CD4-positive, alpha-beta T cell treated with Interleukin-6 for 4 hours (primary cell): ENCODE results near the gene AGBL4.

Experiments
- DNase-seq: peaks from one replicate; pipeline ENCODE4 v3.0.0-alpha.2; 2020; ENCODE audit warnings: mixed read lengths

AGBL4 gene

DNA sequence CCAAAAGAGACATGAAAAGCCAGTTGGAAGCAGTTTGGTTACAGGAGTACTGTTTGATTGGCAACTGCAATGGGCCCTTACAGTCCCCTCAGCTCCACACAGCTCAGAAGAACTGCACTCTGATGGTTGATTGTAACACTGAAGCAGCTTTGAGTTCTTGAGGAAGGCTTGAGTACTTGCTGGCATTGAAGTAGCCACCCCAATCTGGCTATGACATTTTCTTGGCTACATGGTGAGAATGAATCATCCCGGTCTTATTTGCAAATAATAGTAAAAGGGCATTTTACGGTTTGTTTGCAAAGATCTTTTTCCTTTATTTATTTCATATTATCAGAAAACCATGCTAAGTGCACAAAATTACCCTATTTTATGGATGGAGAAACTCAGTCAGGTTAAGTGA, 1087.3 kb downstream of the AGBL4 start:
- no peak for DNase-seq

- no peak for DNase-seq
Observed at GRCh38 chr1:48932366-48932765, 1091.4 kb downstream of the AGBL4 start.

GRCh38 chr1:48931506-48932192, 1092.1 kb downstream of the AGBL4 start:
- no peak for DNase-seq

GRCh38 chr1:48930011-48930410, 1093.7 kb downstream of the AGBL4 start:
- DNase-seq = no peak

GRCh38 chr1:48924099-48924498, 1099.7 kb downstream of the AGBL4 start:
- no peak for DNase-seq

GRCh38 chr1:48923116-48923515, 1100.6 kb downstream of the AGBL4 start:
- DNase-seq = no peak

DNA sequence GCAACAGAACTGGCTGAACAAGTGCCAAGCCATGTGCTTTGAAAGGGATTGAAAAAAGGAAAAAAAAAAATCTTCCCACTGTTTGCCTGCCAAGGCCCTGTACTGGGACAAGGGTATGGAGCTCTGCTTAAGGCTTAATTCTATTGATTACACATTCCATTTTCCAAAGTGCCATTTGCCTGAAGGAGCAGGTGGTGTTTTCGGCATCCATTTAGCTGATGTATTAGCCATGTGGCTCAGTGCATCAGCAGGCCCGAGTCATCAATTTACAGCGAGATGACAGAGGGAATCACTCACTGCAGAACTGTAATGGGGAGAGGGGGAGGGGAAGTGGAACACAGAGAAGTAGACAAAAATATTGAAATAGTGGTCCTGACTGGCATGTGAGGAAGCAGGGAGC, 1102.9 kb downstream of the AGBL4 start:
- no peak for DNase-seq

DNA sequence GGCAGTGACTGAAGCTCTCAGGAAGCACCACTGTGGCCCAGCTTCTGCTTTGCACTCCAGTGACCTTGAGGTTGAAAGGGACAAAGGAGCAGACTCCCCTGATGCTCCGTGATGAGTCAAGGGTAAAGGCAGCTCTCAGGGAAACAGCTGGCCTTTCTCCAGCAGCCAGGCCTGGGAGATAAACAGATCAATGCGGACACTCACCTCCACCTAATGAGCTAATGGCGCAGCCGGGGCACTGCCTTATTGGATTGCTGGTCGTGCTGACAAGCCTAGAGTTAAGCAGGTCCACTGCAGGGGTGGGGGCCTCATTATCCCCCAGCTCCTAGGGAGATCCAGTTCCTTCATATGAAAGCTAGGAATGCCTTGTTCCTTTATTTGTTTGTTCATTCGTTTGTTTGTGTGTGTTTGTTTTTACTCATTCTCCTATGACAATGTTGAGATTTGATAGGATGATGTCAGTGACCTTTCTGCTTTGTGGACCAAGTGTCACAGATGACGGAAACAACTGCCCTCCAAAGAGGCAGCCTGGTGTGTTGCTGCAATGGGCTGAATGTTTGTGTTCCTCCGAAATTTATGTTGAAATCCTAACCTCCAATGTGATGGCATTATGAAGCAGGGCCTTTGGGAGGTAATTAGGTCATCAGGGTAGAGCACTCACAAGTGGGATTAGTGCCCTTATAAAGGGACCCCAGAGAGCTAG, 1105.7 kb downstream of the AGBL4 start:
- DNase-seq = no peak

- no peak for DNase-seq
Observed at GRCh38 chr1:48917070-48917454, 1106.7 kb downstream of the AGBL4 start.

GRCh38 chr1:48916130-48917069, 1107.4 kb downstream of the AGBL4 start:
- no peak for DNase-seq

GRCh38 chr1:48908606-48909005, 1115.1 kb downstream of the AGBL4 start:
- DNase-seq = no peak

- no peak for DNase-seq
Observed at GRCh38 chr1:48906729-48907128, 1117.0 kb downstream of the AGBL4 start.

- no peak for DNase-seq
Observed at GRCh38 chr1:48906164-48906563, 1117.6 kb downstream of the AGBL4 start.

GRCh38 chr1:48903291-48903690, 1120.5 kb downstream of the AGBL4 start:
- no peak for DNase-seq

DNA sequence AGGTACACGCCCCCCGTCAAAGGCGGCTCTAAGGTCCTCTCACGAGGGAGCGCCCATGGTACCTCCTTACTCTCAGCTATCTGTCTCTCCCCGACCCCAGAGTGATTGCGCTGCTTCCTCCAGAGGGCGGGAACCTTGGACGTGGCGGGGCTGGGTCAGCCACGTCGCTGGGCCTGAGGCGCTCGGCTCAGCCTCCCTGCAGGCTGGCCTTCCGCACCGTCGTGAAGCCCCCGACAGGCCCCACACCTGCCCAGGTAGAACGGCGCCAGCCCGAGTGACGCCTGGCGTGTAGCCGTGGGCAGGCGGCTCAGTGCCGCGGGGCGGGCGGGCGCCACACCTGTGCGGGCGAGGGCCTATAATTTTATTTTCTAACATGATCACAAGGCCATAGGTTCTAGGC, 1124.9 kb downstream of the AGBL4 start:
- DNase-seq = no peak

DNA sequence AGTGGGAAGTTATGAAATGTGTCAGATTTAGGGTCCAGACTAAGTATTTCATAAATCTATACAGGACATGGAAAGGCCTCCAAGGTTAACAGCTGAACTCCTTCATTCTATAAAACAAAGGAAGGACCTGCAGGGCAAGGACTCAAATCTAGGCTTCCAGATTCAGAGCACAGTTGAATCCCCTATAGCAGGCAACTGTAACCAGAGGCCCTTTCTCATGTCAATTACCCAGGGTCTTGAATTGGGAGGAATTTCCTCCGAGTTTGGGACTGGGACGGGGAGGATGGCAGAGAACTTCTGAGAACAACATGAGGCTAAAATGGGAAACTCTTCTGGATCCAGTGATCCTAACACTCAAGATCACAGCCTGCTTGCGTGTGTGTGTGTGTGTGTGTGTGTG, 1134.1 kb downstream of the AGBL4 start:
- DNase-seq = no peak

DNA sequence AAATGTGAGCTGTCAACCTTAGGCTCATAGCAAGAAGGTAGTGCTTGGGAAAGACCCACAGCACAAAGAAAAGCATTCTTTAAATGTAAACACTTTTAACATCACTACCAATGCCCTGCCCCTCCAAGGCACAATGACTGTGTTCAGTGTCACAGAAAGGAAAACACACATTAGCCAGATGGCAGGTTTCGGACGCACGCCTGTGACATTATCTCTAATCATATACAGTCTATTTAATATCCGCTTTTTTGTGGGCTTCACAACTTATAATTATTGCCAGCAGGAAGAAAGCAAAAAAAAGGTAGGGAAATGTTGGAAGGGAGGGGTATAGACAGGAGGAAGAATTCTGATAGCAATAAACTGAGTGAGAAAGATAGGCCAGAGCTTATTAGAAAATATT, 1134.7 kb downstream of the AGBL4 start:
- DNase-seq = no peak

GRCh38 chr1:48887796-48888195, 1136.0 kb downstream of the AGBL4 start:
- no peak for DNase-seq

DNA sequence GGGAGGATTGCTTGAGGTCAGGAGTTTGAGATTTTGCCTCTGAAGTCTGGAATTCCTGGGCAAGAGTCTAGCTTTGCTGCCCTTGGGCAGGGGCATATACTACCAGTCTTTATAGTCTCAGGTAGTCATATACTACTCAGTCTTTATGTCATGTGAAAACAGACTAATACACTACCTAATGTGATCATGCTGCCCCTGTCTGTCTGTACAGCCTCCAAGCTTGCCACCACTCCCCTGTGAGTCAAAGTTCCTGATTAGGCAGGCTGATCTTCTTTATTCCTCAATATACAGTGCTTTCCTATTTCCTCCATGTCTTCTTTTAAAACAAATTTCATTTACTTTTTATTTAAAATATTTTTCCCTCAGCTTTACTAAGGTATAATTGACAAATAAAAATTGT, 1141.7 kb downstream of the AGBL4 start:
- no peak for DNase-seq

- no peak for DNase-seq
Observed at GRCh38 chr1:48878191-48878940, 1145.4 kb downstream of the AGBL4 start.

DNA sequence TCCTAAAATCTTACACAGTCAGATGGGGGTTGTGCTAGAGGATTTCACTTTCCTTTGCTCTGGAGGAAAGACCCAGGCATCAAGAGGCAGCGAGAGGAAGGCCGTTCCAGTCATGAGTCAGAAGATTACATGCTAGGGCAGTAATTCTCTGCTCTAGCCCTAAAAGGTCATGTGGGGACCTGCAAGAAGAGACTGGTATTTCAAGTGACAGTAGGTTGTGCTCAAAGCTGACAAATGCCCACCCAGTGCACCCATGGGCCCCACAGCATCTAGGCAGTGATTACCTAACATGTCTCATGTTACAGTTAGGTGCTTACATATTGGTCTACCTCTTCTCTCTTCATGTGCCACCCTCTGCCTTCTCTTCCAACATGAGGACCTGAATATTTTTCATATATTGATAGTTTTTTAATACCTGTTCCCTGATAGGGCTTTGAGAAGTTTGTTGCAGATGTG, 1147.4 kb downstream of the AGBL4 start:
- DNase-seq = no peak

DNA sequence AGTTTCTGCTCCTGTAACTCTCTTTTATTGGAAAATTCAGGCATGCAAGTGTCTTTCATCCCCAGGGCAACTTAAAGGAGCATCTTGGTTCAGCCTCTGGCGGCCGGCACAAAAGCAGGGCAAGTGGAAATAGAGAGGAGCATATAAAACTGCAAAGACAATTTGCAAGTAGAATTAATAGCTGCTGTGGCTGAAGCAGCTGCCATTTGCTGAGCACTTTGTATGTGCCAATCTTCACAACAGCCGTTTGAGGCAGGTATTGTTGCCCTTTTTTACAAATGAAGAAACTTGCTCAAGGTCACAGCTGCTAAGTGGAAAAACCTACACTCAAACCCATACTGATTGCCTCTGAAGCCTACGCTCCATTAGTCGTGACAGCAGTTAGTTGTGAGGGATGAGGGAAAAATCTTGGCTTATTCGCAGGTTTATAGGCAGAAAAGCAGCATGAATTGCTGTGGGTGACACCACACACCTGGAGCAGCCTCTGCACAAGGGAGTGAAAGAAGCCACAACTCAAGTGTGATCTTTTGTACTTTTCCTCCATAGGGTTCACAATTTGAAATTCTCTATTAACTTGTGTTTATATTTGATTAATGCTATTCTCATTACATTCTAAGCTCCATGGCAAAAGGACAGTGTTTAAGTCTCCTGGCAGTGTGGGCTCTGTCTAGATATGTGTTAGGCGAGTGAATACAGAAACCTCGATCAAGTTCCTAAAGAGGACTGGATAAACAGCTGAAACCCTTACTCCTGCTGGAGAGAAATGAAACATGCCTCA, 1148.0 kb downstream of the AGBL4 start:
- no peak for DNase-seq
